Measurements from ENCODE around the gene ACVR2B.
"Not testable (repeated sequence)": the region's sequence is repeated elsewhere in the genome, so short reads cannot be mapped to it uniquely, and the experiment has no call there.

ACVR2B gene

DNA sequence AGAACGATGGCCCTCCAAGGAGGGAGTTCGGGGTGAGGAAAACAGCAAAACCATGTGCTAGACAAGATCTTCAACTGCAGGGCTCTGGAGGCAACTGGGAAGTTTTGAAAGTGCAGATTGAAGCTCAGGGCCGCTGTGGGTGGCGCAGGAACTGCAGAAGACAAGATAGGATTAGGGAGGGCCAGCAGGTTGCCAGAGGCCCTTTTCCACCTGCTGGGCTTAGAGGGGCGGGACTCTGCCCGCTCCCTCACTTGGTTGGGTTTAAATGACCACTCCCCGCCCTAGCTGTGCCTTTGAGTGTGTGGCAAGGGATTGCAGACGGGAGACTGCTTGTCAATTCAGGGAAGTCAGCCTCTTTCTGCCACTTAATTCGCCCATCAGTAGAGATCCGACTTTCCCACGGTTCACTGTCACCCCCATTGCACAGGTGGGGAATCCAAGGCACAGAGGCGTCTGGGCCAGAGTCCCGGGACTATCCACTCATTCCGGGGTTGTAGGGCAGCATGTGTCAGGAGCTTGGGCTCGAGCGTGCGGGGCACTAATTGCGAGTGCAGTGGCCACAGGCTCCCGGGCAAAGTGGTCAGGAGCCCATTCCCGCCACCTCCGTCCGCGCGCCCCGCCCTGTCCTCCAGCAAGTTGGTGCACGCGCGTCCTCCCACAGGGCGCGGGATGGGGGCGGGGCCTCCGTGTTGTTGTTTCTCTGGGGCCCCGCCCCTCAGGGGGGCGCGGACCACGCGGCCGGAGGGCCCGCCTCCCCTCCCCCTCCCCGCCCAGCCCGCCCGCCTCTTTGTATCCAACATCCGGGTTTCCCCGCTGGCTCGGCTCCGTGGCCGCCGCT lies at the start of gene ACVR2B:
TSS of gene ACVR2B (plus strand) at position 816 of the 838 bp plus-strand sequence. CDS start 433 bp downstream, outside the sequence.
- peak; percentile 44 to 48 for DNase-seq (ENCODE audit: low read depth in 2 of 2)

DNA sequence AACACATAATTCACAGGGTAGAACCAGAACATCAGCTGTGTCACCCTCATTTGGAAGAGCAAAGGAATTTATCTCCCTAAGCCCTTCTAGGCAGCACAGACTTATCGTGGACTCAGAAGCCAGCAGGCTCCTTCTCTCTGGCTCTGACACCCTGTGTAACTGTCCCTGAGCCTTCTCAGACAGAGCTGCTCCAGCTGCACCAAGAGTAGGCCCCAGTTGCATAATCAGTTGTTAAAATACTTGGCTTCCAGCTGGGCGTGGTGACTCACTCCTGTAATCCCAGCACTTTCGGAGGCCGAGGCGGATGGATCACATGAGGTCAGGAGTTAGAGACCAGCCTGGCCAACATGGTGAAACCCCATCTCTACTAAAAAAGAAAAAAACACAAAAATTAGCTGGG lies 49.4 kb upstream of the ACVR2B start:
- DNase-seq (ENCODE audit: low read depth in 2 of 2) = peak; percentile 12

DNA sequence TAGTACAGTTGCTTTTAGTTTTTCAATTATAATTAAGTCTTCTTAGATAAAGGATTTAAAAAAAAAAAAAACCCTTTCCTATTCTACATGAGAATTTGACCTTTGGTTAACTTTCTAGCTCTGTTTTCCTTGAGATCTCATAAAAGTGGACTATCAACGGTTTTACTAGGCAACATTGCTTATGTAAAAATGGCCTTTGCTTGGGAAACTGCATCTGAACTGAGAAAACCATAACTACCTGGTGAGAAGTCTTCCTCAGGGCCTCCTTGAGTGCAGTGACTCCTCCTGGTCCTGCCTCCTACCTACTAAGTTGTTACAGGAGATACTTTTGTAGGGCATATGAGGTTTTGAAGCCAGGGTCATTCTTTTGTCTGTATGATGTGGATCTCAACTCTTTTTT lies 42.1 kb upstream of the ACVR2B start:
- DNase-seq (ENCODE audit: low read depth in 2 of 2) = no peak

DNA sequence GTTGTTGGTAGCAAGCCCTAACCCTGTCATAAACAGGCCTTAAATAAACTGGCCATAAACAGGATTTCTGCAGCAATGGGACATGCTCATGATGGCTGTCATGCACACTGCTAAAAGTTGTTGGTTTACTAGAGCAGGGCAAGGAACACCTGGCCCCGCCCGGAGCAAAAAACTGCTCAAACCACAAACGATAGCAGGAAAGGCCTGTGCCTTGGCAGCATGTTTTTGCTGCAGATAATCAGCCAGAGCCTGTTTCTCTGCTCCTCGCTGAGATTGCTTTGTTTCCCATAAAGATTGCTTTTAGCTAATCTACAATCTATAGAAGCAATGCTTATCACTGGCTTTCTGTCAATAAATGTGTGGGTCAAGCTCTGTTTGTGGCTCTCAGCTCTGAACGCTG lies 32.9 kb upstream of the ACVR2B start:
- DNase-seq (ENCODE audit: low read depth in 2 of 2) = not testable (repeated sequence)

DNA sequence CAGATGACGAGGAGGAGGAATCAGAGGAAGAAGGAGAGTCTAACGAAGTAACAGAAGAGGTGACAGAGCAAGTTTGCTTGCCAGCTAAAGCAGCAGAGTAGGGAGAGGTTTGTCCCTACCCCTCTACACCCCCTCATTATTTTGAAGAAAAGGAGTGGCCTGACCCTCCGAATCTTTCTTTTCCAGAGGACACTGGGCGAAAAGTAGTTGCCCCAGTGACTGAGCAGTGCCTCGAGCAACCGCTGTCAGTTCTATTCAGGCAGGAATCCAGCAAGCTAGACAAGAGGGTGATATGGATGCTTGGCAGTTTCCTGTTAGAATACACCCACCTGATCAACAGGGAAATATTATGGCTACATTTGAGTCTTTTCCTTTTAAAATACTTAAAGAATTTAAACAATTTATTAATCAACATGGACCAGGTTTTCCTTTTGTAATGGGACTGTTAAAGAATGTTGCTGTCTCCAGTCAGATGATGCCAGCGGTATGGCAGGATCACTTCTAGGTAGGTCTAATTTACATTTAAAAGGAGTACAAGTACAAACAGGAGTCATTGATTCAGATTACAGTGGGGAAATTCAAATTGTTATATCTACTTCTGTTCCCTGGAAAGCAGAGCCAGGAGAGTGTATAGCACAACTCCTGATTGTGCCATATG lies 31.9 kb upstream of the ACVR2B start:
- no peak for DNase-seq (ENCODE audit: low read depth in 2 of 2)

DNA sequence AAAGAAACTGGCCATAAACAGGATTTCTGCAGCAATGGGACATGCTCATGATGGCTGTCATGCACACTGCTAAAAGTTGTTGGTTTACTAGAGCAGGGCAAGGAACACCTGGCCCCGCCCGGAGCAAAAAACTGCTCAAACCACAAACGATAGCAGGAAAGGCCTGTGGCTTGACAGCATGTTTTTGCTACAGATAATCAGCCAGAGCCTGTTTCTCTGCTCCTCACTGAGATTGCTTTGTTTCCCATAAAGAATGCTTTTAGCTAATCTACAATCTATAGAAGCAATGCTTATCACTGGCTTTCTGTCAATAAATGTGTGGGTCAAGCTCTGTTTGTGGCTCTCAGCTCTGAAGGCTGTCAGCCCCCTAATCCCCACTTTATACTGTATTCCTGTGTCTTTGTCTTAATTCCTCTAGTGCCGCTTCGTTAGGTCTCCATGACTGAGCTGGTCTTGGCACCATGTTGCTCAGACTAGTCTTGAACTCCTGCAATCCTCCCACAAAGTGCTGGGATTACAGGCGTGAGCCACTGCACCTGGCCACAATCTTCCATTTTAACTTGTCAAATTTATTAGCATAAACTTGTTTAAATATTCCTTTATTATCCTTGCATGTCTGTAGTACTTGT lies 26.8 kb upstream of the ACVR2B start:
- not testable (repeated sequence) for DNase-seq (ENCODE audit: low read depth in 2 of 2)

DNA sequence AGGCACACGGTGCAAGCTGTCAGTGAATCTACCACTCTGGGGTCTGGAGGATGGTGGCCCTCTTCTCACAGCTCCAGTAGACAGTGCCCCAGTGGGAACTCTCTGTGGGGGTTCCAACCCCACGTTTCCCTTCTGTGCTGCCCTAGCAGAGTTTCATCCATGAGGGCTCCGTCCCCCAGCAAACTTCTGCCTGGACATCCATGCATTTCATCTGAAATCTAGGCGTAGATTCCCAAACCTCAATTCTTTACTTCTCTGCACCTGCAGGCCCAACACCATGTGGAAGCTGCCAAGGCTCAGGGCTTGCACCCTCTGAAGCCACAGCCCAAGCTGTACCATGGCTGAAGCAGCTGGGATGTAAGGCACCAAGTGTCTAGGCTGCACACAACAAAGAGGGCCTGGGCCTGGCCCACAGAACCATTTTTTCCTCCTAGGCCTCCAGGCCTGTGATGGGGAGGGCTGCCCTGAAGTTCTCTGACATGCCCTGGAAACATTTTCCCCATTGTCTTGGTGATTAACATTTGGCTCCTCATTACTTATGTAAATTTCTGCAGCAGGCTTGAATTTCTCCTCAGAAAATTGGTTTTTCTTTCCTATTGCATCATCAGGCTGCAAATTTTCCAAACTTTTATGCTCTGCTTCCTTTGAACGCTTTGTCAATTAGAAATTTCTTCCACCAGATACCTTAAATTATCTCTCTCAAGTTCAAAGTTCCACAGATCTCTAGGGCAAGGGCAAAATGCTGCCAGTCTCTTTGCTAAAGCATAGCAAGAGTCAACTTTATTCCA lies 20.6 kb upstream of the ACVR2B start:
- not testable (repeated sequence) for DNase-seq (ENCODE audit: low read depth in 2 of 2)

DNA sequence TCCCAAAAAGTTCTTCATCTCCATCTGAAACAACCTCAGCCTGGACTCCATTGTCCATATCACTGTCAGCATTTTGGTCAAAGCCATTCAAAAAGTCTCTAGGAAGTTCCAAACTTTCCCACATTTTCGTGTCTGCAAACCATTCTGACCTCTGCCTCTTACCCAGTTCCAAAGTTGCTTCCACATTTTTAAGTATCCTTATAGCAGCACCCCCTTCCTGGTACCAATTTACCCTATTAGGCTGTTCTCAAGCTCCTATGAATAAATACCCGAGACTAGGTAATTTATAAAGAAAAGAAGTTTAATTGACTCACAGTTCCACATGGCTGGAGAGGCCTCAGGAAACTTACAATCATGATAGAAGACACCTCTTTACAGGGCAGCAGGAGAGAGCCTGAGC lies 20.0 kb upstream of the ACVR2B start:
- DNase-seq (ENCODE audit: low read depth in 2 of 2) = not testable (repeated sequence)

DNA sequence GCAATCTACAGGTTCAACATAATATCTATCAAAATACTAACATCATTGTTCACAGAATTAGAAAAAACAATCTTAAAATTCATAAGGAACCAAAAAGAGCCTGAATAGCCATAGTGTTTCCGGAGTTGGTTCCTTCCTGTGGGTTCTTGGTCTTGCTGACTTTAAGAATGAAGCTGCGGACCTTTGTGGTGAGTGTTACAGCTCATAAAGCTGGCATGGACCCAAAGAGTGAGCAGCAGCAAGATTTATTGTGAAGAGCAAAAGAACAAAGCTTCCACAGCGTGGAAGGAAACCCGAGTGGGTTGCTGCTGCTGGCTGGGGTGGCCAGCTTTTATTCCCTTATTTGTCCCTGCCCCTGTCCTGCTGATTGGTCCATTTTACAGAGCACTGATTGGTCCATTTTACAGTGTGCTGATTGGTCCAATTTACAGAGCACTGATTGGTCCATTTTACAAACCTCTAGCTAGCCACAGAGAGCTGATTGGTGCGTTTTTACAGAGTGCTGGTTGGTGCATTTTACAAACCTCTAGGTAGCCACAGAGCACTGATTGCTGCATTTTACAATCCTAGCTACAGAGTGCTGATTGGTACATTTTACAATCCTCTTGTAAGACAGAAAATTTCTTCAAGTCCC lies 15.1 kb upstream of the ACVR2B start:
- DNase-seq (ENCODE audit: low read depth in 2 of 2) = not testable (repeated sequence)

DNA sequence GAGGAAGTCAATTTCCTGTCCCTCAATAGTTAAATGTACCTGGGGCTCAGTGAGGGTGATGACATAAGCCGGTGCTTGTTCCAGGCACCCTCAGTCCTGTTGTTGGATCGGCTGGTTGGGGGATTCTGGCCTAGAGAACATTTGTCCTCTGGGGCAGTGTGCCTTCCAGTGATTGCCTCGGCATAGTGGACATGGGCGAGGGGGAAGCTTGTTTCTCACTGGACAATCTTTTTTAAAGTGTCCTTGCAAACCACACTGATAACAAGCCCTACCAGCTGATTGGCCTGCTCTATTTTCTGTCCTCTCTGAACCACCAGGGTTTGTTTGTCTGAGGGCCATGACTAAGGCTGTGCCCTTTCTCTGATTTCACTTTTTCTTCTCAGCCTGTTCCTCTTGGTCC lies 10.5 kb upstream of the ACVR2B start:
- DNase-seq (ENCODE audit: low read depth in 2 of 2) = not testable (repeated sequence)

DNA sequence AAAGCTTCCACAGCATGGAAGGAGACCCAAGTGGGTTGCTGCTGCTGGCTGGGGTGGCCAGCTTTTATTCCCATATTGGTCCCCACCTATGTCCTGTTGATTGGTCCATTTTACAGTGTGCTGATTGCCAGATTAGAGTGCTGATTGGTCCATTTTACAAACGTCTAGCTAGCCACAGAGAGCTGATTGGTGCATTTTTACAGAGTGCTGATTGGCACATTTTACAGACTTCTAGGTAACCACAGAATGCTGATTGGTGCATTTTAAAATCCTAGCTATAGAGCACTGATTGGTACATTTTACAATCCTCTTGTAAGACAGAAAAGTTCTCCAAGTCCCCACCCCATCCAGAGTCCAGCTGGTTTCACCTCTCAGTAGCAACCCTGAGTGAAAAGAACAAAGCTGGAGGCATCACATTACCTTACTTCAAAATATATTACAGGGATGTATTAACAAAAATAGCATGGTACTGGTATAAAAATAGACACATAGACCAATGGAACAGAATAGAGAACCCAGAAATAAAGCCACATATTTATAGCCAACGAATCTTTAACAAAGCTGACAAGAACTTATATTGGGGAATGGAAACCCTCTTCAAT lies 7.5 kb upstream of the ACVR2B start:
- no peak for DNase-seq (ENCODE audit: low read depth in 2 of 2)

DNA sequence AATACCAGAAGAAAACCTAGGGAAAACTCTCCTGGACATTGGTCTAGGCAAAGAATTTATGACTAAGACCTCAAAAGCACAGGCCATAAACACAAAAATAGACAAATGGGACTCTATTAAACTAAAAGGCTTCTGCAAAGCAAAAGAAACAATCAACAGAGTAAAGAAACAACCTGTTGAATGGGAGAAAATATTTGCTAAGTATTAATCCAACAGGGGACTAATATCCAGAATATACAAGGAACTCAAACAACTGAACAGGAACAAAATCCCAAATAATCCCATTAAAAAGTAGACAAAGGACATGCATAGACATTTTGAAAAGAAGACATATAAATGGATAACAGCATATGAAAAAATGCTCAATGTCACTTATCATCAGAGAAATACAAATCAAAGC lies 6.9 kb upstream of the ACVR2B start:
- DNase-seq (ENCODE audit: low read depth in 2 of 2) = no peak

DNA sequence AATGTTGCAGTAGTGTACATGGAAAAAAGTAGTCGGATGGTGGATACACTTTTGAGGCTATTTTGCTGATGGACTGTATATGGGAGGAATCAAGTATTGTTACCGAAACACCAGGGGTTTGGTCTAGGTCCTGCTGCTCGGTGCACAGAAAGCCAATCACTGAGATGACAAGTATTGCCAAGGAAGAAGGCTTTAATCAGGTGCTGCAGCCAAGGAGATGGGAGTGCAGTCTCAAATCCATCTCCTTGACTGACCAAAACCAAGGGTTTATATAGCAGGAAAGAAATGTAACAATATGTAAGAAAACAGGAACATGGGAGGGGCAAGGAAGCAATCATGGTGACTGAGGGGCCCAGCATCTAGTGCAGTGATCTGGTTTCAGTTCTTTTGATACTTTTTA lies 2.8 kb upstream of the ACVR2B start:
- no peak for DNase-seq (ENCODE audit: low read depth in 2 of 2)

DNA sequence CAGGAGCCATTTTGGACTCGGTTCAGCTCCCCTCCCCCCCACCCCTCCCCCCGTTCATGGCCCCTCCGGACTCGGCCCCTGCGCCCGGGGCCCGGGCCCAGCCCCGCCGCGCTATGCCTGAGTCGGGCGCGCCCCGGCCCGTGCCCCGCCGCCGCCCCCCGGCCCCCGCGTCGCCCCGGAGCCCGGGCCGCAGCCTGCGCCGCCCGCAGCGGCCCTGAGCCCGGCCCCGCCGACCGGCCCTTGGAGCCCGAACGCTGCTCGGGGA lies 155 bp downstream of the ACVR2B start:
- no peak for DNase-seq (ENCODE audit: low read depth in 2 of 2)

DNA sequence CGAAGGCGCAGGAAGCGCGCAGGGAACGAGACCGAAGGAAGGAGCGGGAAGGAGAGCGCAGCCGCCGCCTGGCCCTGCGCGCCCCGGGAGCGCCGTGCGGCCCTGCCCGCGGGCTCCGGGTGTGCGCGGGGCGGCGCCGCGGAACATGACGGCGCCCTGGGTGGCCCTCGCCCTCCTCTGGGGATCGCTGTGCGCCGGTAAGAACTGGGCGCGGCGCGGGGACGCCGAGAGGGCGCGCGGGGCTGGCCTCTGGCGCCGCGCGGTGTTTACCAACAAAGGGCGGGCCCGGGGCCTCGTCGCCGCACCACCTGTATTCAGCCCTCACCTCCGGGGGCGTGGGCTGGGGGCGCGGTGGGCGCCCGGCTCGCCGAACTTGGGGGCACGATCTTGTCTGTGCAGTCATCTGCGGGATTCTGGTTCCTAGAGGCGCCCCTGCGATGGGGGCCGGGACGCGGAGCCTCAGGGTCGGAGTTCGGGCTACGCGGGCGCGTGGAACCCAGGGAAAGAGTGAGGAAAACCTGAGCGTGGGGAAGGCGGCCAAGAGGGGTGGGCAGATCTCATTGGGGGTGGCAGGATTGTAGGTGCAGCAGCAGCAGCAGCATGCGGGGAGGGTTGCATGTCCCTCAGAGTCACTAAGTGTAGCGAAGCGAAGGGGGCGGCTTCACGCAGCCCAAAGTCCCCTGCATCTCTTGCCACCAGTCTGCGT lies 641 bp downstream of the ACVR2B start:
- no peak for DNase-seq (ENCODE audit: low read depth in 2 of 2)

DNA sequence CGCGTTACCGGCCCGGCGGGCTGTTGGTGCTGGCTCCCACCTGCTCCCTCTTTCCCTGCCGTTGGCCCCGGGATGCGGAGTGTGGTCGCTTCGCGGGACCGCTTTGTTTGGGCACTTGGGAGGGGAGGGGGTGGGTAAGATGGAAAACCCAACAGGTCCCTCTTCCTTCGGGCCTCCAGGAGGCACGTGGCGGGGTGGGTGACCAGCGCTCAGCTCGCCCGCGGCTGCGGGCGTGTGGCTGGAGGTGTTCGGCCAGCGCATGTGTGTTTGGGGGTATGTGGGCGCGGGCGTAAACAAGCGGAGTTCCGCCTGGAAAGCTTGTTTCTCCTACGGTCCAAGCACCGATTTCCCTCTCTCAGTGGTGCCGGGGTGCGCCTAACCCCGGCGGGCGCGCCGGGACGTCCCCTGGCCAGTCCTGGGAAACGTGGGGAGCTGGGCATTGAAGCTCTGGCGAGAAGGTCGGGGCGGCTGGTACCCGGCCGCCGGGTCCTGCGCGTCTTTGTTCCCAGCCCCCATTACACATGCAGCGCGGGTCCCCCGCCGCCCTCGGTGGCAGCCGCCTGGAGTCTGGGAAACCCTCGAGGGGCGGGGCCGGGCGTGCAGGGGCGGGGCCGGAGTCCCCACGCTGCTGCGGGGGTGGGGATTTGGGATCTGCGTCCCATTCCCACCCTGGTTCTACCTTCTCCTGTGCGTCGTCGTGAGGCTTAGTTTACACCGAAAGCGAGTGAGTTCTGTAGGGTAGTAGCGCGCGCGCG lies 1.4 kb downstream of the ACVR2B start:
- peak in 1 of 2 experiments; percentile 15 for DNase-seq (ENCODE audit: low read depth in 2 of 2)

DNA sequence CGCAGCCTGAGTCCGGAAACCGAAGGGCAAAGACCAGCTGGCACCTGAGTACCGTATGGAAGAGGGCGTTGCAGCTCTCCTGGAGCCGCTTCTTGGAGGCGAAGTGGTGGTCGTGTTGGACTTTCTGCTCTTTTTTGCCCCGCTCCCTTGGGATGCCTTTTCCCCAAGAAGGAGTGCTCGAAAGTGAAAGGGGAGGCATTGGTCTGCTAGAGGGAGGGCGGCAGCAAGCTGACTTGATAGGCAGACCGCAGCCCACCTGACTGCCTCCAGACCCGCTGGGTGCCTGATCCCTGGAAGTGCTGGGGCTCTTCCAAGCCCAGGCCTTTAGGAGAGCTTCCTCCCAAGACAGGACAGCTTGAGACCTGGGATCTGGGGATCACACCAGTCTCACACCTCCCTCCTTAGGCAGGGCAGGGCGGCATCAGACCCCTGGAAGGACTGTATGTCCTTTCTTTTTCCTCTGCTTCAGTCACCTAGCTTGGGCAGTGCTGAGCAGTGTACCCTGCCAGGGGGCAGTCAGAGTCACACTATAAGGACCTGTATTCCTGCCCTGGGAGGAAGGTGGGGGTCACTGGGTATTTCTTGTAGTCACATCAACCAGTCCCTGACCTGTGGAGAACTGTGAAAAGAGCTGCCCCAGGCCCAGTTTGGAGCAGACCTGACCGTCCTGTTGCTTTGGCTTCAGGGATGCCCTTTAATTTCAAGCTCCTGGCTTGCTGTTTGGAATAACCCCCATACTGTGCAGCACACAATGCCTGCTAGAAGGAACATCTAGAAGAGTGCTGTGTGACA lies 2.1 kb downstream of the ACVR2B start:
- no peak for DNase-seq (ENCODE audit: low read depth in 2 of 2)

DNA sequence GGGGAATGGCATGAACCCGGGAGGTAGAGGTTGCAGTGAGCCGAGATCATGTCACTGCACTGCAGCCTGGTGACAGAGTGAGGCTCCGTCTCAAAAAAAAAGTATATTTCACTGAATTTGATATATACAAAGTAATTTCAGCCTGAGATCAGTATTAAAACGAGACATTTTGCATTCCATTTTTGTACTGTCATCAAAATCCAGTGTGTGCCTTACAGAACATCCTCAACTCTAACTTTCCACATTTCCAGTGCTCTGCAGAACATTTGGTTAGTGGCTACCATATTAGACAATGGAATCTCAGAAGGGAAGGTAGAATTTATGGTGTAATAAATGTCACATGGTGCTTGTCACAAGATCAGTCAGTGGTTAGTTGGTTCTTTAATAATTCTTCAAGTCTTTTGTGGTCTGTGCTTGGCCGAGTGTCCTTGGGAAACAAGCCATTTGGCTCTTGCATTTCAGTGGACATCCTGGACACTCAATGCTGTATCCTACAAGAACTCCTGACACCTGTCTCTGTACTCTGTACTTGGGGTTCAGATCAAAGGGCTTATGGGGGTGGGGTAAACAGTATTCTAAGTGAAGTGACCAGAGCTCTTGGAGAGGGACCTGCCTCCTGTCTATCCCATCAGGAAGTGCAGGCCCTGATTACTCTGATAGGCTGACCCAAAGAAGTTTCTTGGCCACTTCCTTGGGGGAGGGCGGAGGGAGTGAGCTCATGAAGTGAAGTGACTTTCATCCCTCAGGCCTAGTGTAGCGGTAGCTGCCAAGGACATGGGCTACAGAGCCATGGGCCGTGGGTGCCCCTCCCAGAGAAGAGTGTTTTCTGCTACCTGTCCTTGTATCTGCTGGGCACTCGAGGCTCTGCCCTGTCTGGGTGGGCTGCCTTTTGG lies 3.7 kb downstream of the ACVR2B start:
- no peak for DNase-seq (ENCODE audit: low read depth in 2 of 2)
